ENCODE results near the gene MCRIP1.
"Not testable (repeated sequence)": the region's sequence is repeated elsewhere in the genome, so short reads cannot be mapped to it uniquely, and the experiment has no call there.

MCRIP1 gene

DNA sequence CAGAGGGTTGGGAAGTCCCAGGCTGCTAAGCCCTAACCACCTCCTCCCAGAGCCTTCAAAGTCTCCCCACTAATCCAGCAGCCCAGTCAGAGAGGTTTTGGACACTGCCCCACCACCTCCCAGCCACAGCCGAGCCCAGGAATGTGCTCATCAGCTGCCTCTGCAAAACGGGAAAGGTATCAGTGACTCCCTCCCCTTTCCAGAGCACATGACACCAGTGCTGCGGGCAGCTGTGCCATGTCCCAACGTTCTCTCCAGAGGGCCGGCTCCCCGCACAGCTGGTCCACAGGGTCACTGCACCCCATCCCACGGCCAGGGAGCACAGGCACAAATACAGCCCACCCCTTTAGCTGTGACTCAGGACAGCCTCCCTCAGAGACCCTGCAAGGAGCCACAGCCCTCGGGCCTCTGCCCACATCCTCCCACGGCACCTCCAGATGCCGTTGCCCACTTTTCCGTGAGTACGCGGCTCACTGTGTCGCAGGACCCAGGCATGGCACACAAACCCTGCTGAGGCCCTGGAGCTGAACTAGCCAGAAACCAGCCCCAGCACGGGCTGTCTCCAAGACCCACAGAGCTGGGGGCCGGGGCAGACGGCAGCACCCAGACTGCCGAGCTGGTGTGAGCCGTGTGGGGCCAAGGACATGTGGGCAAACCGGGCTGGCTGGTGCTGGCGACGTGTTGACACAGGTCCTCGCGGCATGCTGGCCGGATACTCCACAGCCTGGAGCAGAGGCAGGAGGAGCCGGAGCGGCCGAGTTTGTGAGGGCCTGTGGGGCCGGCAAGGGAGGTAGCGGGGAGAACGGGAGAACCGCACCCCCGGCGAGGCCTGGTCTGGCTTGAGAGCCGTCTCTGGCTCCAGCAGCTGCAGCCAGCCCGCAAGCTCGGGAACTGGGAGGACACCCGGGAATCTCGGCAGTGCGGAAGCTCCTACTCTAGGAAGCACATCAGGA, 8.0 kb upstream of the MCRIP1 start:
- DNase-seq: no peak

GRCh38 chr17:81840059-81840458, 7.0 kb upstream of the MCRIP1 start:
- not testable (repeated sequence) for DNase-seq

- no peak for DNase-seq
Measured at GRCh38 chr17:81839301-81839700, 6.2 kb upstream of the MCRIP1 start.

DNA sequence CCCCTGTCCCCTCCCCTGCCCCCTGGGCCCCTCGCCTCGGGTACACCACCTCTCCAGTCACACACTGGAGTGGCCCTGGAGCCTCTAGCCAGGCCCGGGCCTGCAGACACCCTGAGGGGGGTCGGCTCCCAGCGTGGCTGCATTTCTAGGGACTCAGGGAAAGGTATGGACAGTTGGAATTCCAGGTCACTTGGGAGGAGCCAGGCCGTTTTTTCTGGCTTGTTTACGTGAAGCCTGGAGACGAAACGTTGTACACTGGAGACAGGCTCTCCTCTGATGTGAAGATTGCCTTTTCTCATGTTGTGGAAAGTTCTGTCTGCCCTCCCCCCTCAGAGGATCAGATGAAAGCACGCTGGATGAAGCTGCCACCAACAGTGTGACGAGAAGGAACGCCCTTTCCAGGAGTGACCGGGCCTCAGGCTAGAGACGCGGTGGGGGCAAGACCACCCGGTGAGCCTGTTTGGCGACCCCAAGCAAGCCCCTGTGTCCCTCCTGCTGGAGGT, 5.7 kb upstream of the MCRIP1 start:
- DNase-seq: no peak

GRCh38 chr17:81837641-81838040, 4.5 kb upstream of the MCRIP1 start:
- DNase-seq: no peak

DNA sequence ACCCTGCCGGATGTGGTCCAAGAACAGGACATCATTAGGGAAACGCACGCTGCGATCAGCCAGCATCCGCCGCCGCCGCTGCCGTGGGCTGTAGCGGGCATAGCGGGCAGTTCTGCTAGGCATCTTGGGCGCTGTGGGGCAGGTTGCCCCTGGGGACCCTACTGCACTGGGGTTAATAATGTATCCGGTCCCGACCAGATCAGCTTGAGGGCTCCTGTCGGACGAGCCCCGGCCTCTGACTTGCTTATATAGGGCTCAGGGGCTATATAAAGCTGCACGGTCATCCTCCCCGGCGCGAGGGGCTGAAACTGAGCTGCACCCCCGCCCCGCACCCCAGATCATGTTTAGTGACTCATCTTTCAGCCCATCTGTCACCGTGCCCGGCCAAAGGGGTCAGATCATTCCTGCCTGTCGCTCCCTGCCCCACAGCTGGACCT, 1.8 kb upstream of the MCRIP1 start, which contains the start of gene PPP1R27:
Gene PPP1R27 (minus strand): TSS at position 220 of the 437 bp plus-strand sequence. CDS start 97 bp downstream, at position 123.
- no peak for DNase-seq

DNA sequence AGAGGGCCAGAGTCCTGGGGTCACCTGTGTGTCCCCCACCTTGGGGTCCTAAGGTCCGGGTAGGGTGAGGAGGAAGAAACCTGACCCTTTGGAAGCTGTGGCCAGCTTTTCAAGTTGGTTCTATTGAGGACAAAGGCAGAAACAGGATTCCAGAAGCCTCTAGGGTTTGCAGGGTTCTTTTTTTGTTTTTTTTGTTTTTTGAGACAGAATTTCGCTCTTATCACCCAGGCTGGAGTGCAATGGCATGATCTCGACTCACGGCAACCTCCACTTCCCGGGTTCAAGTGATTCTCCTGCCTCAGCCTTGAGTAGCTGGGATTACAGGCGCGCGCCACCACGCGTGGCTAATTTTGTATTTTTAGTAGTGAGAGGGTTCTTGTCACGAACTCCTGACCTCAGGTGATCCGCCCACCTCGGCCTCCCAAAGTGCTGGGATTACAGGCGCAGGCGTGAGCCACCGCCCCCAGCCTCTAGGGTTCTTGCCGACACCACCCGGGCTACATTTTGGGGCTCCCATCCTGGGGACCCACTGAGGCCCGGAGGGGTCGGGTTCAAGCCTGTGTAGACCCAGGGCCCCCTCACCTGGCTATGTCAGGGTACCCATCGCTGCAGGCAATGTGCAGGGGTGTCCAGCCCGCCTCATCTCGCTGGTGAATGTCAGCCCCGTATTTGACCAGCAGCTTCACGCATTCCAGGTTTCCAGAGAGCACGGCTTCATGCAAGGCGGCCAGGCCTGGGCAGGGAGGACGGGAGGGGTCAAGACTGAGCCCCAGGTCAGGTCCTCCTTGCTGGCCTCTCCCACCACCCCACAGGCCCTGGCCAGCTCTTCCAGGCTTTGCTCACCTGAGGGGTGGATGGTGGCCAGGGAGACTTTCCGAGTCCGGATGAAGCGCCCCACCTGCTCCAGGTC, 1.1 kb upstream of the MCRIP1 start:
- no peak for DNase-seq

- DNase-seq: no peak
Measured at GRCh38 chr17:81832608-81833159, 407 bp downstream of the MCRIP1 start.

- DNase-seq: no peak
Measured at GRCh38 chr17:81831957-81832607, 1.0 kb downstream of the MCRIP1 start.

- DNase-seq: no peak
Measured at GRCh38 chr17:81831563-81831956, 1.5 kb downstream of the MCRIP1 start.

DNA sequence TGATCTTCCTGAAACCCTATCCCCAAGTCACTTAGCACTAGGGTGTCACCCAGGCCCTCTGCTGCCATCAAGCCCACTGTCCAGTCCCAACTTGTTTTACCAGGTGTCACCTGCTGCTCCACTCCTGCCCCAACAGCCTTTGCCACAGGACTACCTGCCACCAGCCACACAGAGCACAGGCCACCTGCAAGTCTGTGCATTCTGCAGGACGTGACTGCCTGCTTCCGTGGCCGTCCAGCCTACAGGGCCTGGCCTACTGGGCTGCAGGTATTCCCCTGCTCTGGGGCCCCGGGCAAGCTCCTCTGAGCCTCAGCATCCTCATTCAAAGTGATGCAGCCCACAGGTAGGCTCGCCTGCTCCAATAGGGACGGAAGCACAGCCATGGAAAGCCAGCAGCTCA, 3.2 kb downstream of the MCRIP1 start:
- no peak for DNase-seq

GRCh38 chr17:81828656-81829055, 4.4 kb downstream of the MCRIP1 start:
- no peak for DNase-seq

DNA sequence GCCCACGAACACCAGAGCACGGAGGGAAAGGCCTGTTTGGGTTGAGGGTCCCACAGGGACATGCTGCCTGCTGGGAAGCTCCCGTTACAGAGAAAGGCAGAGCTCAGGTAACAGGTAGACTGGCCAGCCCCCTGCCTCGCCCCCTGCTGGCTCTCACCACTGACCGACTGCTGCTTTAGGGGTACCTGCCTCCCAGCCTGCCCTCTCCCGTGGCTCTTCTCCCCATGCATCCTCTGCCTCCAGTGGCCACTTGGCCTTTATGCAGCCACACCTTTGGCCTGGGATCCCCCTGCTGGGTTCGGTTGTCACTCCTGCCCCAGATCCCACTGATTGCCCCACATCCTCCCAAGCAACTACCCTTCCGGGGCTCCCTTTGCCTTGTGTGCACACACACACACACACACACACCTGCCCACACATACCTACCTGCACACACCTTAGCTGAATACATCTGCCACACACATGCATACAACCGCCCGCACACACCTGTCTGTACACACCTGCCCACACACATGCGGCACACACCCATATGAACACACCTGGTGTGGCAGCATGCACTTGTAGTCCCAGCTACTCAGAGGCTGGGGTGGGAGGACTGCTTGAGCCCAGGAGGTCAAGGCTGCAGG, 7.1 kb downstream of the MCRIP1 start:
- DNase-seq: no peak

- no peak for DNase-seq
Measured at GRCh38 chr17:81824595-81824994, 8.5 kb downstream of the MCRIP1 start.

- no peak for DNase-seq
Measured at GRCh38 chr17:81823820-81824550, 9.1 kb downstream of the MCRIP1 start.

GRCh38 chr17:81822996-81823819, 9.9 kb downstream of the MCRIP1 start:
- no peak for DNase-seq

DNA sequence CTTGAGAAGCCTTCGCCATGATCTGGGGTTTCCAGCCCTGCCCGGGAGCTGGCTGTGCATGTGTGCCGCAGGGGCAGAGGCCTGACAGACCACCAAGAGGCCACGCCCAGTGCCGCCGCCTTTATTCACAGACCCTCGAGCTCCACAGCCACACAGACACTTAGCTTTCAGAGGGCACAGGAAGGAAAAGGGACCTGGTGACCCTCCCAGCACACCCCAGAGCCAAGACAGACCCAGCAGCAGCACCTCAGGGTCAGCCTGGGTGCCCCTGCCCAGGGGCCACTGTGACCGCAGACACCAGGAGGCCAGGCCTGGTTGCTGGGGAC, 10.8 kb downstream of the MCRIP1 start:
- no peak for DNase-seq

DNA sequence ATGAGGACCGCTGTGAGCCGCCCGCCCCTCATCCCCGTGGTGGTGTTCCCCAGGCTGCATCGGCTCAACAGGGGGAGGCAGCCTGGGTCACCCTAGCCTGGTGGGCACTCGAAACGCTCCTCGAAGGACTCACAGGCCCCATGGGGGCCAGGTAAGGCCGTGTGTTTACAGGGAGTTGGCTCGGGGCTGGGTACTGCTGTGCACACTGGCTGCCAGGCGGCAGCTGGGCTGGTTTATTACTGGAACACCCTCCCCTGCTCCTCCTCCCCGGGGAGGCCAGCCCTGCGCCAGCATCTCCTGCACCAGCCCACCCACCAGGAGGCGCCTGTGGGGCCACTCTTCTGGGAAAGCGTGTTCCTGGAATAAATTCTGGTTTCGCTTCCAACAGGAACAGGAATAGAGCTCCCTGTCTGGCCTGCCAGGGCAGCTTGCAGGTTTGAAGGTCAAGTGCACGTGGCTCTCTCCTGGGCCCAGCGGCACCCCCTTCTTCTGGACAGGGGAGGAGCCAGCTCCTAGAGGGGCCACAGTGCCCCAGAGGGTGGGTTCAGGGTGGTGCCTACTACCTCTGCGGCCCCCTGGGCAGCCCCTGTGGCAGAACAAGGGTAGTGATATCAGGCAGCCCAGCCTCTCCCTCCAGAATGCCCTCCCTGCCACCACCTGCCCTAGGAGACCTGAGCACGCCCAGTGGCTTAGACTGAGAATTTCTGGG, 11.3 kb downstream of the MCRIP1 start:
- DNase-seq: no peak

- no peak for DNase-seq
Measured at GRCh38 chr17:81821147-81821546, 11.9 kb downstream of the MCRIP1 start.

DNA sequence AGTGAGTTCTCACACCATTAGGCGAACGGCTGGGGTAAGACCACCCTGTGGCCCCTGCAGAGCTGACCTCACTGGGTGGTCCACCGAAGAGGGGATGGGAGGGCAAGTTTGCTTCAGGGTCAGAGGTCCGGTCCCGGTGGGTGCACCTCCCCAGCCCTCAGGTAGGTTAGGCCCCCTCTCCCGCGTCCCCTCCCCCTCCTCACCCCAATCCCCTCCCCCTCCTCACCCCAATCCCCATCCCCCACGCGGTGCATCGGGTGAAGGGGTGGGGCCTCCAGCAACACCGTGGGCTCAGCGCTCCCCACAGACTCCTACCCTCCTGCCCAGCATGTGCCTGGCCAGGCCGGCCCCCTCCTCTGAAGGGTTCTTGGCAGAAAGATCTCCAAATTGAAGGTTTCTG, 13.4 kb downstream of the MCRIP1 start:
- no peak for DNase-seq

Data from NCI-H1930 (cell line).